NCI-H2029 treated with DMSO at 0.1 percent for 48 hours (cell line): ENCODE data around the gene FAM168A.

Source experiments
- DNase-seq: peaks from one replicate; lab custom pipeline; 2025; lab: John Stamatoyannopoulos, UW

FAM168A gene

GRCh38 chr11:73388265-73389133, 209.4 kb downstream of the FAM168A start:
- no peak for DNase-seq

GRCh38 chr11:73387594-73388264, 210.2 kb downstream of the FAM168A start:
- no peak for DNase-seq

- DNase-seq, result no peak
Observed at GRCh38 chr11:73386546-73386945, 211.4 kb downstream of the FAM168A start.

GRCh38 chr11:73386016-73386415, 211.9 kb downstream of the FAM168A start:
- no peak for DNase-seq

- DNase-seq, result no peak
Observed at GRCh38 chr11:73384872-73385689, 212.8 kb downstream of the FAM168A start.

GRCh38 chr11:73384531-73384871, 213.4 kb downstream of the FAM168A start:
- DNase-seq, result no peak

GRCh38 chr11:73384125-73384441, 213.8 kb downstream of the FAM168A start:
- DNase-seq, result no peak

- DNase-seq, result no peak
Observed at GRCh38 chr11:73383249-73384124, 214.4 kb downstream of the FAM168A start.

GRCh38 chr11:73382747-73383146, 215.2 kb downstream of the FAM168A start:
- DNase-seq, result no peak

- no peak for DNase-seq
Observed at GRCh38 chr11:73382183-73382582, 215.7 kb downstream of the FAM168A start.

GRCh38 chr11:73381589-73381988, 216.3 kb downstream of the FAM168A start:
- no peak for DNase-seq

- no peak for DNase-seq
Observed at GRCh38 chr11:73380897-73381410, 217.0 kb downstream of the FAM168A start.

- no peak for DNase-seq
Observed at GRCh38 chr11:73380331-73380730, 217.6 kb downstream of the FAM168A start.

- no peak for DNase-seq
Observed at GRCh38 chr11:73379189-73379880, 218.6 kb downstream of the FAM168A start.

- DNase-seq, result peak; percentile 13
Observed at GRCh38 chr11:73376803-73377629, 220.9 kb downstream of the FAM168A start.

- no peak for DNase-seq
Observed at GRCh38 chr11:73376160-73376802, 221.6 kb downstream of the FAM168A start, which contains the start of gene RELT. Gene RELT (plus strand): TSS chr11:73376399. CDS start chr11:73389137, 12,738 bp downstream.

- no peak for DNase-seq
Observed at GRCh38 chr11:73375830-73376159, 222.1 kb downstream of the FAM168A start.

GRCh38 chr11:73374151-73374550, 223.8 kb downstream of the FAM168A start:
- DNase-seq, result no peak

- DNase-seq, result no peak
Observed at GRCh38 chr11:73372375-73372993, 225.4 kb downstream of the FAM168A start.
